Dermis microvascular lymphatic vessel endothelial cell (primary cell): ENCODE measurements around the gene SLC17A3. TPM values are rescaled to one million over a fixed set of nuclear protein-coding genes. Genes with fewer than 3 reads are reported as not detected.

Source experiments
- DNase-seq, 2 donors: peaks; one replicate each; pipeline versions ENCODE4 v3.0.0 to v3.0.0-alpha.2; 2010; ENCODE audit warnings: low read depth in 2 of 2
- total RNA-seq: library from RNA; depleted of rRNA; stranded (reverse); fragments of >200 nt; gene quantifications from 2 replicates; pipeline ENCODE4 v1.2.1, GENCODE V29; 2014

The SLC17A3 gene
- total RNA-seq, 1 donor from 2014 or later = not detected

- peak; percentile 4 to 19 for DNase-seq
Observed at GRCh38 chr6:25889877-25890853, 16.1 kb upstream of the SLC17A3 start.

GRCh38 chr6:25888626-25889025, 14.6 kb upstream of the SLC17A3 start:
- no peak for DNase-seq

GRCh38 chr6:25886066-25886465, 12.0 kb upstream of the SLC17A3 start:
- no peak for DNase-seq

- DNase-seq = no peak
Observed at GRCh38 chr6:25883991-25884390, 9.9 kb upstream of the SLC17A3 start.

- DNase-seq = no peak
Observed at GRCh38 chr6:25883536-25883935, 9.5 kb upstream of the SLC17A3 start.

GRCh38 chr6:25882051-25882496, 8.0 kb upstream of the SLC17A3 start:
- DNase-seq = no peak

- no peak for DNase-seq
Observed at GRCh38 chr6:25880601-25881000, 6.6 kb upstream of the SLC17A3 start.

- no peak for DNase-seq
Observed at GRCh38 chr6:25878721-25879322, 4.8 kb upstream of the SLC17A3 start.

- no peak for DNase-seq
Observed at GRCh38 chr6:25875926-25876602, 2.0 kb upstream of the SLC17A3 start.

- no peak for DNase-seq
Observed at GRCh38 chr6:25875563-25875905, 1.5 kb upstream of the SLC17A3 start.

GRCh38 chr6:25874822-25875562, 949 bp upstream of the SLC17A3 start:
- DNase-seq = no peak

GRCh38 chr6:25872814-25873213, 1.2 kb downstream of the SLC17A3 start:
- no peak for DNase-seq

GRCh38 chr6:25869840-25870239, 4.2 kb downstream of the SLC17A3 start:
- DNase-seq = no peak

- DNase-seq = no peak
Observed at GRCh38 chr6:25868436-25869183, 5.4 kb downstream of the SLC17A3 start.

- DNase-seq = no peak
Observed at GRCh38 chr6:25866011-25866410, 8.0 kb downstream of the SLC17A3 start.

- no peak for DNase-seq
Observed at GRCh38 chr6:25863360-25863759, 10.7 kb downstream of the SLC17A3 start.

GRCh38 chr6:25862199-25862598, 11.8 kb downstream of the SLC17A3 start:
- no peak for DNase-seq

GRCh38 chr6:25852756-25853155, 21.3 kb downstream of the SLC17A3 start:
- DNase-seq = no peak

- DNase-seq = no peak
Observed at GRCh38 chr6:25851961-25852360, 22.1 kb downstream of the SLC17A3 start.

GRCh38 chr6:25844518-25844917, 29.5 kb downstream of the SLC17A3 start:
- no peak for DNase-seq

GRCh38 chr6:25842526-25842925, 31.5 kb downstream of the SLC17A3 start:
- no peak for DNase-seq
